HK-2 (cell line): ENCODE results near the gene SLC25A30.
"Not testable (repeated sequence)": the region's sequence is repeated elsewhere in the genome, so short reads cannot be mapped to it uniquely, and the experiment has no call there.

Source experiments
- DNase-seq: peaks from one replicate; pipeline ENCODE4 v3.0.0-alpha.2; 2018; ENCODE audit not compliant: unreplicated experiment

The SLC25A30 gene

DNA sequence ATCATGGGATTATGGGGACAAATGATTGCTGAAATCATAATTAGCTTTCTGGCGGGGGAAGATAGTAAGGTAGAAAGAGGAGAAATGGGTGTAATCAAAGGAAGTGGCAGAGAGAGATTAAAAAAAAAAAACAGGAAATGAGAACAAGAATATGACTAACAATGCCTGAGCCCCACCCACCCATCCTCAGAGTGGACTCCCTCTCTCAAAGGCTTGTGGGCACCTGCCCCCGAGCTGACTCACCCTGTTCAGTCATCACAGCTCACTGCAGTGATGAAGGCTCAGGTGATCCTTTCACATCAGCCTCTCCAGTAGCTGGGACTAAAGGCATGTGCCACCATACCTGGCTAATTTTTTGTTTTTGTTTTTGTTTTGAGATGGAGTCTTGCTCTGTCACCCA is 50.8 kb downstream of the SLC25A30 start:
- peak; percentile 80 for DNase-seq

DNA sequence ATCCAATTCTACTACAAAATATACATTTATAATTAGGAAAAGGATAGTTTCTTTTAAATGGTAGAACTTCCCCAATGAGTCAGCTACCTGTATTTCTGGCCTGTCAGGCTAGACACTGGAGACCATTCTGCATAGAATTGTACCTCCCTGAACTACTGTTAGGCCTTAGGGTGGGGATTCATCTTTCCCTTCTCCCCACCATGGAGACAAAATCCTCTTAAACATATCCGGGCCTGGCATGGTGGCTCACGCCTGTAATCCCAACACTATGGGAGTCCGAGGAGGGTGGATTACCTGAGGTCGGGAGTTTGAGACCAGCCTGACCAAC is 52.7 kb downstream of the SLC25A30 start:
- no peak for DNase-seq

- no peak for DNase-seq
Measured at GRCh38 chr13:45364876-45365557, 53.2 kb downstream of the SLC25A30 start.

GRCh38 chr13:45362939-45363338 is 55.2 kb downstream of the SLC25A30 start:
- DNase-seq = no peak

- DNase-seq = no peak
Measured at GRCh38 chr13:45361596-45362206, 56.5 kb downstream of the SLC25A30 start.

GRCh38 chr13:45356966-45357672 is 61.1 kb downstream of the SLC25A30 start:
- DNase-seq = no peak

GRCh38 chr13:45353895-45354294 is 64.3 kb downstream of the SLC25A30 start:
- DNase-seq = no peak

DNA sequence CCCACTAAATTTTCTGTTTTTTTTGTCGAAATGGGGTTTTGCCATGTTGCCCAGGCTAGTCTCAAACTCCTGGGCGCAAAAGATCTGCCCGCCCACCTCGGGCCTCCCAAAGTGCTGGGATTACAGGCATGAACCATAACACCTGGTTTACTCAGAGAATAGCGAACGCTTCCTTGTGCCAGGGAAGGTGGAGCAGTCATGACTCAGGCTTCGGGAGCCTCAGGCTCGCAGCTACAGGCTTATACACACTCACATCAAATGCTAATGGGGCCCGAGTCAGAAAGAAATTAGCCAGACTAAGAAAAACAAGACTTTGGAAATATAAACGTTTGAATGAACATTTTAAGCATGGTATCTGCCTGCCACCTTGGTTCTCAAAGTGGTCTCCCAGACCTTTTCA is 66.1 kb downstream of the SLC25A30 start:
- DNase-seq = no peak

DNA sequence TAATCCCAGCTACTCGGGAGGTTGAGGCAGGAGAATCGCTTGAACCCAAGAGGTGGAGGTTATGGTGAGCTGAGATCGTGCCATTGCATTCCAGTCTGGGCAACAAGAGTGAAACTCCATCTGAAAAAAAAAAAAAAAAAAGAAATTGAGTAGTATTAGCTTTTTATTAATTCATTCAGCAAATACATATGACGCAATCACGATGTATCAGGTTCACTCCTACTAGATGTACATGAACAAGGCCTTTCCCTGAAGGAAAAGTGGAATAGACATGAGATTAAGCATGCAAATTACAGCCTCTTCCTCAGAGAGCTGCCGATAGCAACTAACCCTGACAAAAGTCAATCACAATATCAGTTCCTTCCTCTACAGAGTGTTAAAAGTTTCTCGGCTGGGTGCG is 68.0 kb downstream of the SLC25A30 start:
- no peak for DNase-seq

- no peak for DNase-seq
Measured at GRCh38 chr13:45349438-45349837, 68.7 kb downstream of the SLC25A30 start.

DNA sequence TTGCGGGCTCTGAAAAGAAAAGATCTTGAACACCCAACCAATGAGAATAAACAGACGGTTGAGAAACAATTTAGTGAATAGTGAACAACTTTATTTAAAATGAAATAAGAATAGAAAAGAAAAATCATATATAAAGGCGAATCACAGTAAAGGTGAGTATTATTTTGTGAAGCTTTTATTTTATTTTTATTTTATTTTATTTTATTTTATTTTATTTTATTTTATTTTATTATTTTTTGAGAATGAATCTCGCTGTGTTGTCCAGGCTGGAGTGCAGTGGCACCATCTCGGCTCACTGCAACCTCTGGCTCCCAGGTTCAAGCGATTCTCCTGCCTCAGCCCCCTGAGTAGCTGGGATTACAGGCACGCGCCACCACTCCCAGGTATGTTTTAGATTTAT is 74.1 kb downstream of the SLC25A30 start:
- not testable (repeated sequence) for DNase-seq
